Right lobe of liver (tissue), 6 donors: ENCODE results near the gene FITM1. TPM values are rescaled to one million over a fixed set of nuclear protein-coding genes. Genes with fewer than 3 reads are reported as not detected.

Source experiments
- ATAC-seq, 4 donors: fragments of 200-7000 bp; cut with Tn5 transposase; one replicate each; pipeline ENCODE4 v1.9.1; 2020; ENCODE audit warnings: mild to moderate bottlenecking in 4 of 4, moderate library complexity in 4 of 4
- DNase-seq, 3 donors: peaks; one replicate each; pipeline ENCODE4 v3.0.0-alpha.2; 2020
- H3K27ac ChIP-seq, 3 donors: fragments of 200-600 bp; one replicate each; pipeline ENCODE4 v1.8.0; 2022
- H3K27me3 ChIP-seq, 2 donors: fragments of 200-600 bp; one replicate each; pipeline ENCODE4 v1.8.0; 2022
- H3K36me3 ChIP-seq, 4 donors: fragments of 200-600 bp; sonication (generic) in 1 of 4; one replicate each; pipeline versions ENCODE4 v1.5.1 to v1.8.0; 2017 to 2022; ENCODE audit warnings: control low read depth in 1 of 4
- H3K4me1 ChIP-seq, 4 donors: fragments of 200-600 bp; sonication (generic) in 1 of 4; one replicate each; pipeline versions ENCODE4 v1.5.1 to v1.8.0; 2017 to 2022; ENCODE audit warnings: control low read depth in 1 of 4
- H3K4me3 ChIP-seq, 3 donors: fragments of 200-600 bp; one replicate each; pipeline ENCODE4 v1.8.0; 2022
- H3K9me3 ChIP-seq, 4 donors: fragments of 200-600 bp; sonication (generic) in 1 of 4; one replicate each; pipeline versions ENCODE4 v1.5.1 to v1.8.0; 2017 to 2022; ENCODE audit warnings: control low read depth in 1 of 4
- CTCF ChIP-seq, 4 donors: fragments of 200-600 bp in 3 of 4; fragments of 450-650 bp in 1 of 4; IDR thresholded peaks; one replicate each; pipeline versions ENCODE4 v1.5.1 to v1.8.0; 2016 to 2022; ENCODE audit warnings: antibody characterized with exemption in 4 of 4, mild to moderate bottlenecking in 2 of 4
- POLR2A ChIP-seq: fragments of 450-650 bp; IDR thresholded peaks from one replicate; pipeline ENCODE4 v1.6.1; 2017; ENCODE audit warnings: antibody characterized with exemption, mild to moderate bottlenecking
- WGBS: methylation state at CpG from one replicate; pipeline ENCODE4 v1.1.6; 2018; ENCODE audit warnings: low coverage, low lambda C conversion rate; ENCODE audit not compliant: insufficient coverage; ENCODE audit errors: missing lambda C conversion rate; 5-methylcytosine and 5-hydroxymethylcytosine counted together
- intact Hi-C, 2 donors: fragments of 100-400 bp; cut with DNase I; formaldehyde crosslinking; loops; one replicate each; pipeline versions ENCODE4 v1.11.2 to v1.14.1; 2022
- total RNA-seq, 6 experiments: library from RNA; depleted of rRNA in 2 of 6; stranded (reverse); fragments of >200 nt in 2 of 6; fragmentation: NEBNext Ultra II Directional in 3 of 6; extraction: Animal tissue kit (Norgen Biotek cat#: 25700) in 3 of 6; gene quantifications; one replicate each; pipeline versions ENCODE4 v1.1.0 to v1.2.4, GENCODE V29; 2016 to 2023
- donor health status: DM: no; HTN: yes; CAD: no.
- donor health status: DM: no; HTN: no; CAD: no.
- donor health status: DM: no; HTN: no; CAD: no.
- donor health status: DM: no; HTN: yes; CAD: no.
- donor health status: DM: no; HTN: yes; CAD: no.

FITM1 gene
- total RNA-seq, 6 experiments from 2014 or later: 1.5 to 32.5 (median 9.3) TPM

- 70% methylated on average over 4 of the region's 4 CpGs for WGBS
- Histone ChIP-seq H3K27me3 (no peaks in the 10 kb centered on the region), H3K36me3 (peaks cover 0 to 12% (median 0%) of the 10 kb centered on the region in 4 donors), H3K4me1 (peaks cover 0 to 43% (median 18%) of the 10 kb centered on the region in 4 donors), H3K4me3 (no peak overlapping the region), H3K27ac (peak overlapping the region in 2 of 3 donors; percentile 94 to 97), H3K9me3 (no peaks in the 10 kb centered on the region)
- no peak for TF ChIP-seq CTCF (IDR thresholded peaks at IDR 0.05)
- TF ChIP-seq POLR2A: no peak
- ATAC-seq (no peak), DNase-seq (no peak)
- intact Hi-C loops: loop anchor here (5.0 to 10.0 kb wide), 2 partner anchors 35 to 62 kb away; no protein-coding TSS in a partner anchor
These were observed 37.8 kb upstream of the FITM1 start for GRCh38 chr14:24092505-24093206.

GRCh38 chr14:24093207-24093900 lies 37.1 kb upstream of the FITM1 start:
- peak overlapping the region; percentile 89 to 97 (median 94) for H3K27ac ChIP-seq
- DNase-seq (no peak), ATAC-seq (no peak)
- peaks cover 0 to 19% (median 3%) of the 10 kb centered on the region in 4 donors for H3K36me3 ChIP-seq
- no peaks in the 10 kb centered on the region for H3K27me3 ChIP-seq
- peaks cover 0 to 49% (median 22%) of the 10 kb centered on the region in 4 donors for H3K4me1 ChIP-seq
- peak overlapping the region in 2 of 3 donors; percentile 90 to 98 for H3K4me3 ChIP-seq
- no peaks in the 10 kb centered on the region for H3K9me3 ChIP-seq
- WGBS: 77% methylated on average over 11 of the region's 19 CpGs
- intact Hi-C loops: loop anchor here (5.0 to 10.0 kb wide), 2 partner anchors 36 to 61 kb away; no protein-coding TSS in a partner anchor
- TF ChIP-seq POLR2A: no peak
- TF ChIP-seq CTCF (IDR thresholded peaks at IDR 0.05): no peak

GRCh38 chr14:24093901-24094840 lies 36.3 kb upstream of the FITM1 start, which contains the start of gene PCK2:
Gene PCK2, plus strand, starts transcription at chr14:24094311. Its CDS starts 95 bp downstream, at chr14:24094406.
- Histone ChIP-seq H3K27me3 (no peaks in the 10 kb centered on the region), H3K4me3 (peak within 1 kb of the TSS; percentile 77 to 98 (median 90)), H3K36me3 (peaks cover 0 to 27% (median 3%) of the 10 kb centered on the region in 4 donors), H3K4me1 (peaks cover 0 to 58% (median 26%) of the 10 kb centered on the region in 4 donors), H3K27ac (peak within 1 kb of the TSS; percentile 89 to 97 (median 94)), H3K9me3 (no peaks in the 10 kb centered on the region)
- TF ChIP-seq POLR2A (peak; percentile 97), CTCF (IDR thresholded peaks at IDR 0.05) (no peak)
- WGBS: under 1% methylated on average over 34 of the region's 68 CpGs
- intact Hi-C loops: loop anchor here (5.0 to 10.0 kb wide), 2 partner anchors 37 to 61 kb away; no protein-coding TSS in a partner anchor
- DNase-seq (peak; percentile 98 to 99 (median 99)), ATAC-seq (peak; percentile 83 to 93 (median 86))

GRCh38 chr14:24094841-24095270 lies 35.6 kb upstream of the FITM1 start:
- WGBS: 0% methylated on average over 10 of the region's 14 CpGs
- H3K4me3 ChIP-seq: peak overlapping the region; percentile 77 to 98 (median 90)
- H3K36me3 ChIP-seq: peaks cover 0 to 34% (median 7%) of the 10 kb centered on the region in 4 donors
- H3K9me3 ChIP-seq: no peaks in the 10 kb centered on the region
- intact Hi-C loops: loop anchor here (5.0 to 10.0 kb wide), 2 partner anchors 38 to 60 kb away; no protein-coding TSS in a partner anchor
- H3K27ac ChIP-seq: peak overlapping the region; percentile 89 to 97 (median 94)
- peaks cover 0 to 65% (median 29%) of the 10 kb centered on the region in 4 donors for H3K4me1 ChIP-seq
- TF ChIP-seq POLR2A (no peak), CTCF (IDR thresholded peaks at IDR 0.05) (no peak)
- ATAC-seq (peak in 1 of 4 donors; percentile 0), DNase-seq (no peak)
- no peaks in the 10 kb centered on the region for H3K27me3 ChIP-seq
